VCaP (cell line): ENCODE results near the gene CDH4.

Source experiments
- H3K27ac ChIP-seq: fragments of 450-650 bp; 2 replicates; pipeline ENCODE4 v1.5.1; 2017
- TF ChIP-seq, protein P1 (sequence below): fragments of 450-650 bp; conservative IDR thresholded peaks from 2 replicates; pipeline ENCODE4 v1.5.1; 2017; ENCODE audit warnings: mild to moderate bottlenecking, moderate library complexity

Gene CDH4

DNA sequence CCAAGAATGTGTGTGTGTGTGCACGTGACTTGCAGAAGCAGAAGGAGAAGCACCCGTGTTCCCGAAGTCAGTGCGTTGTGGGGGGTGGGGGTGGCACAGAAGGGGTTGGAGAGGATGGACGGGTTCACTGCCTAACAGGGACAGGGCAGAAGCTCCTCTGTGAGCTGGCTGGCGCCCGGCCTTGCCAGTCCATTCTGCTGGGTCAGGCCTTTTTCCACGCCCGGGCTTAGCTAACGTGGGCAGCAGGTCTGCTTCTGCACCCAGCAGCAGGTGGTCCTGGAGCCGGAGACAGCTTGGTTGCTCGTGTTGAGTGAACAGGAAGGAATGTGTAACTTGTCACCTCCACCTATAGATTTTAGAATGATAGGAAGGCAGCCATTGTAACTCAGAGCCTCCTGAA lies 374.4 kb downstream of the CDH4 start:
- TF ChIP-seq, protein P1, sequence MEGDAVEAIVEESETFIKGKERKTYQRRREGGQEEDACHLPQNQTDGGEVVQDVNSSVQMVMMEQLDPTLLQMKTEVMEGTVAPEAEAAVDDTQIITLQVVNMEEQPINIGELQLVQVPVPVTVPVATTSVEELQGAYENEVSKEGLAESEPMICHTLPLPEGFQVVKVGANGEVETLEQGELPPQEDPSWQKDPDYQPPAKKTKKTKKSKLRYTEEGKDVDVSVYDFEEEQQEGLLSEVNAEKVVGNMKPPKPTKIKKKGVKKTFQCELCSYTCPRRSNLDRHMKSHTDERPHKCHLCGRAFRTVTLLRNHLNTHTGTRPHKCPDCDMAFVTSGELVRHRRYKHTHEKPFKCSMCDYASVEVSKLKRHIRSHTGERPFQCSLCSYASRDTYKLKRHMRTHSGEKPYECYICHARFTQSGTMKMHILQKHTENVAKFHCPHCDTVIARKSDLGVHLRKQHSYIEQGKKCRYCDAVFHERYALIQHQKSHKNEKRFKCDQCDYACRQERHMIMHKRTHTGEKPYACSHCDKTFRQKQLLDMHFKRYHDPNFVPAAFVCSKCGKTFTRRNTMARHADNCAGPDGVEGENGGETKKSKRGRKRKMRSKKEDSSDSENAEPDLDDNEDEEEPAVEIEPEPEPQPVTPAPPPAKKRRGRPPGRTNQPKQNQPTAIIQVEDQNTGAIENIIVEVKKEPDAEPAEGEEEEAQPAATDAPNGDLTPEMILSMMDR = no peak
- no peak overlapping the region for H3K27ac ChIP-seq

DNA sequence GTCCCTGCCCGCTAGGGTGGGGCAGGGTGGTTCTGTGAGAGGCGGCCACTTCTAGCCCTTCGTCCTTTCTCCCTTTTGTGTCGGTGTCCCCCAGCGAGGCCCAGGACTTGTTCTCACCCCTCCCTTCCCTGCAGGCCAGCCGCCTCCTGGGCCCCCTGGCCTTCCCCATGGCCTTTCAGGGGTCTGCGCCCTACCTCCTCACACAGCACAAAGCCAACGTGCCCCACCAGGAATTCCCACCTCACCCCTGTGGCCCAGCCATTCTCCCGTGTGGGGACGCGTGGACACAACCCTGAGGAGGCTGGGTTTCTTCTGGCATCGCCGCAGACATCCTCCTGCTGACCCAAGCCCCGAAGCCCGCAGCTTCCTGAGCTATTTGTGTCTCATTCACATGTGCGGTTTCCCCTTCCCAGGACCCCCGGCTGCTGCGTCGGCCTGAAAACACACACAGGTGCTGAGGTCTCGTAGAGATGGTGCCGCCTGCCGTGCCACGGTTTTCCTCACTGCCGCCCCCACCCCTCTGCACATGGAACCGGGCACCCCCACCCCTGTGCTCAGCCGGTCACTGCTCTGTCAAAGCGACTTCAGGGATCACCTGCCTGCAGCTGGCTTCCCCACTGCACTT lies 375.8 kb downstream of the CDH4 start:
- TF ChIP-seq, protein P1 = no peak
- no peak overlapping the region for H3K27ac ChIP-seq

DNA sequence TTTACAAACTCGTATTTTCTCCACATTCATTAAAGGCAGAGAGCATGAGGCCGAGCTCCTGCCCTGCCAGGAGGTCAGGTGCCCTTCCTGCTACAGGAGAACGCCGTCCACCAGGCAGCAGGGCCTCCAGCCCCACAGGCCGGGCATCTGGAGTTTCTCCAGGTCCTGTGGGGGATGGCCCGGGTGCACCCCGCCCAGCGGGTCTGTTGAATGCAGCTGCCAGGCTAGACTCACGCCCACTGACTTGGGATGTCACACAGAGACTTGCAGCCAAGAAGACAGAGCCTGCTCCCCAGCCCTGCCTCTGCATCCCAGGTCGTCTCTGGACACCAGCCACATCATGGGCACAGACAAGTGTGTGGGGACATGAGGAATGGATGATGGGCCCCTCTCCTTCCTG lies 376.4 kb downstream of the CDH4 start:
- no peak overlapping the region for H3K27ac ChIP-seq
- TF ChIP-seq, protein P1 = no peak

DNA sequence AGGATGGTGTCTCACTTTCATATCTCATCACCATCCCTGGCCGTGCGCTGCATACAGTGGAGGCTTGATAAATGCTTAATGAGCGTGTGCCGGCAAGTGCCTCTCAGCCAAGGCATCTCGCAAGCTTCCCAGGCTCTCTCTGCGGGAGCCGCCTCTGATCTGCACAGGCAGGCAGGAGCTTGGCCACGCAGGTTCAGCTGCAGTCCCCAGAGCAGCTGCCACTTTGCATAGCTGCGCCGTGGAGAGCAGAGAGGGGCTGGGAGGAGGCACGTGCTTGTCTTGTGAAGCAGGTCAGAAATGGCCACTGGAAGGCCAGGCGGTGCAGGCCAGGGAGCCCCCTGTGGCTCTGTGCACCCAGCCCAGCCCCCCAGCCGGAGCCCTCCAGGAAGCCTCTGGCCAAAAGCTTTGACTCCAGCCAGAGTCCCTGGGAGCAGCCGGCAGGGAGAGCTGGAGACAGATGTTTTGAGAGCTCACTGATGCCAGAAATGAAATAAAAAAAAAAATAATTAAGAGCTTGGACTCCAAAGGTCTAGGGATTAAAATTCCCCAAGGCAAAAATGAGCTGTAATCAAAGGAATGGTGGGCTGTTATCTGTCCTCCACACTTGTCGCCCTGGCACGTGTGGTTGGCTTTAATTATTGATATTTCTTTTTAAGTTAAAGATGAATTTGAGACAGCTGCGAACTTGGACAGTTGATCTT lies 377.0 kb downstream of the CDH4 start:
- TF ChIP-seq, protein P1 = no peak
- H3K27ac ChIP-seq = no peak overlapping the region

DNA sequence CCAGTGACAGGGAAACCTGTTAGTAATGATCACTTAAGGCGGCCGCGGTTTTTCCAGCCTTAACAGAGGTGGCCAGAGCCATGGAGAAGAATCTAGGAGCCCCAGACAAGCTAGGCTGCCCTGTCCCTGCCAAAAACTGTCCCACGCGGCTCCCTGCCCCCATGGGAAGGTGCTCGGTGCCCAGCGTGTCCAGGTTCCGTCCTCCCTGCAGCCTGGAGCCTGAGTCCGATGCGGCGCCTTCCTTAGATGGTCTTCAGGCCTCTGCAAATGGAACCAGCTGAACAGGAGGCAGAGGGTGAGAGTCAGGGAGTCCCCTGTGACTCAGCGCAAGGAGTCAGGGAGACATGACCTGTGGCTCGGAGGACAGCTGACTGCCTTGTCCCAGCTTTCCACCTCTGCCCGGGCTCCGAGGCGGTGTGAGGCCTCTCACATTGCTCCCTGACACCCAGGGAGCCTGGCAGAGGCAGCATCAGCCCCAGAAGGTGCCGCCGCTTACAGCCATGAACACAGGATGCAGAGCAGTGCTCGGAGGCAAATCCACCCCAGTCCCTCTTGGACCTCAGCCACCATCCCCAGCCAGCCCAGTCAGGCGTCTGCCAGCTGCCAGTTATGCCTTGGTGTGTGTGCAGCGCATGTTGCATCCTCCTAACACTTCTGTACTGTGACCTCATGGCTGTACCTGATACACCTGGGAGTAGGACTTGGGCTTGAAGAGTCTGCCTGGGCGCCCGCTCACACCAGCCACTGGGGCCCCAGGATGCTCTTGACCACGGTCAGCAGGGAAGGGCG lies 377.7 kb downstream of the CDH4 start:
- H3K27ac ChIP-seq = peak overlapping the region; percentile 7; the same call in 1 of the 2 replicates
- TF ChIP-seq, protein P1 = no peak

DNA sequence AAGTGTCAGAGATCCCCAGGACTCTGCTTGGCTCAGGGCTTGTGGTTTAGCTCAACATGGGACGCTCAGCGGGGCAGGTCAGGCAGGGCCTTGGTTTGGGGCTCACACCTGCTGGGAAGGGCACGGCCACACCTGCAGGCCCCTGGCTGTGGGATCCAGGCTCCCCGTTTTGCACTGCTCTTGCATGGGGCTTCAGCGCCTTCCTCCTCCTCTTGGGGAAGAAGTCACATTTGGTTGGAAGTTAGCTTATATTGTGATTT lies 378.3 kb downstream of the CDH4 start:
- TF ChIP-seq, protein P1 = no peak

DNA sequence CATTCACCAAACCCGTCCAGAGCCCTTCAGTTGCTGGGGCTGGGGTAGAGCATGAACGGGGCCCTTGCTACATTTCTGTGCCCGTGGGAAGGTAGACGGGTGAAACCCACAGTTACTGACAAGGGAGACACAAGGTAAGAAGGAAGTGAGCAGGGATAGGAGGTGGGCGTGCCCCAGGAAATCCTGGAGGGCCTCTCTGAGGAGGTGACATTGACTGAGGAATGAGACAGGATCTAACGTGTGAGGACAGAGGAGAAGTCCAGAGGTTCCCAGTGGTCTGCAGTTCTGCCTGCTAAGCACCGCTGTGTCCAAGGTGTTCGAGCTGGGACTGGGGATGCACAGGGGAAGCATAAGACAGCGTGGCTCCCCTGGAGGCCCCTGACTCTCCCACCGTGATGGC lies 378.8 kb downstream of the CDH4 start:
- TF ChIP-seq, protein P1 = no peak
- H3K27ac ChIP-seq = no peak overlapping the region

More for the DNA sequence above, 378.3 kb downstream of the CDH4 start:
- H3K27ac ChIP-seq = peak overlapping the region; percentile 7; the same call in 1 of the 2 replicates
